Right ventricle myocardium superior (tissue), 1 donor: Measurements from ENCODE around the gene SATB2. TPM values are rescaled to one million over a fixed set of nuclear protein-coding genes. Genes with fewer than 3 reads are reported as not detected.

ENCODE experiments used
- ATAC-seq: fragments of 200-7000 bp; cut with Tn5 transposase; one replicate; pipeline ENCODE4 v1.9.1; 2020; ENCODE audit warnings: mild to moderate bottlenecking; ENCODE audit not compliant: poor library complexity
- DNase-seq: peaks from one replicate; pipeline ENCODE4 v3.0.0-alpha.2; 2020
- intact Hi-C: fragments of 100-400 bp; cut with DNase I; formaldehyde crosslinking; loops from one replicate; pipeline ENCODE4 v1.11.2; 2022
- long read RNA-seq: library from polyadenylated mRNA; unstranded; transcript quantifications from one replicate; pipeline ENCODE4 v2.0.0, GENCODE V29; 2021
- total RNA-seq: library from RNA; stranded (reverse); fragmentation: NEBNext Ultra II Directional; extraction: Animal tissue kit (Norgen Biotek cat#: 25700); gene quantifications from one replicate; pipeline ENCODE4 v1.2.1, GENCODE V29; 2021
- donor health status: DM: no; HTN: yes; CAD: no; lungs with severe emphysema.

Gene SATB2
- total RNA-seq = 1.3 TPM
- long read RNA-seq, partial matches to known transcripts = 1 of 1 reads
- long read RNA-seq, other reads (novel, unspliced or antisense) = 0 of 1 reads

- intact Hi-C loops = no loop called here
- DNase-seq (no peak), ATAC-seq (no peak)
Measured at GRCh38 chr2:199457147-199458008, at the start of gene SATB2. TSS of gene SATB2 (minus strand) at chr2:199457939. CDS start at chr2:199456037, 1,902 bp downstream.

GRCh38 chr2:199505755-199506403 is 48.1 kb upstream of the SATB2 start:
- DNase-seq (no peak), ATAC-seq (no peak)
- intact Hi-C loops = no loop called here

- intact Hi-C loops = no loop called here
- no peak for ATAC-seq
- no peak for DNase-seq
Measured at GRCh38 chr2:199503148-199503547, 45.4 kb upstream of the SATB2 start.

GRCh38 chr2:199499005-199499404 is 41.3 kb upstream of the SATB2 start:
- no peak for ATAC-seq
- intact Hi-C loops = no loop called here
- DNase-seq = no peak

- no peak for ATAC-seq
- DNase-seq = no peak
- intact Hi-C loops = no loop called here
Measured at GRCh38 chr2:199495147-199495546, 37.4 kb upstream of the SATB2 start.

GRCh38 chr2:199490049-199490448 is 32.3 kb upstream of the SATB2 start:
- ATAC-seq (no peak), DNase-seq (no peak)
- intact Hi-C loops = no loop called here

- ATAC-seq (no peak), DNase-seq (no peak)
- intact Hi-C loops = loop anchor here (10.0 kb wide), 1 partner anchor 1174 kb away; no protein-coding TSS in a partner anchor
Measured at GRCh38 chr2:199488772-199489400, 31.1 kb upstream of the SATB2 start.

GRCh38 chr2:199485732-199486335 is 28.1 kb upstream of the SATB2 start:
- DNase-seq = no peak
- intact Hi-C loops = loop anchor here (10.0 kb wide), 1 partner anchor 1171 kb away; no protein-coding TSS in a partner anchor
- ATAC-seq = peak; percentile 71

GRCh38 chr2:199484927-199485326 is 27.2 kb upstream of the SATB2 start:
- intact Hi-C loops = loop anchor here (10.0 kb wide), 1 partner anchor 1170 kb away; no protein-coding TSS in a partner anchor
- DNase-seq (no peak), ATAC-seq (no peak)

- ATAC-seq (no peak), DNase-seq (no peak)
- intact Hi-C loops = loop anchor here (10.0 kb wide), 1 partner anchor 1166 kb away; no protein-coding TSS in a partner anchor
Measured at GRCh38 chr2:199480966-199481365, 23.2 kb upstream of the SATB2 start.

GRCh38 chr2:199477277-199477834 is 19.6 kb upstream of the SATB2 start:
- ATAC-seq = no peak
- intact Hi-C loops = no loop called here
- no peak for DNase-seq

- intact Hi-C loops = no loop called here
- ATAC-seq (peak; percentile 92), DNase-seq (peak; percentile 74)
Measured at GRCh38 chr2:199471443-199472057, 13.8 kb upstream of the SATB2 start.

- no peak for ATAC-seq
- intact Hi-C loops = no loop called here
- no peak for DNase-seq
Measured at GRCh38 chr2:199470672-199471442, 13.1 kb upstream of the SATB2 start.

- ATAC-seq (no peak), DNase-seq (no peak)
- intact Hi-C loops = no loop called here
Measured at GRCh38 chr2:199470361-199470671, 12.6 kb upstream of the SATB2 start.

GRCh38 chr2:199469514-199470360 is 12.0 kb upstream of the SATB2 start:
- DNase-seq (no peak), ATAC-seq (no peak)
- intact Hi-C loops = no loop called here

- intact Hi-C loops = no loop called here
- no peak for ATAC-seq
- DNase-seq = no peak
Measured at GRCh38 chr2:199468561-199469513, 11.1 kb upstream of the SATB2 start.
